Neural progenitor cell (in vitro differentiated cells): ENCODE data around the gene CNOT2.

Source experiments
- CTCF ChIP-seq: fragments of 200-600 bp; sonication (generic); IDR thresholded peaks from 2 replicates; pipeline ENCODE4 v1.5.1; 2017; ENCODE audit warnings: antibody characterized with exemption, mild to moderate bottlenecking
- EZH2 ChIP-seq: fragments of 200-600 bp; sonication (generic); IDR thresholded peaks from 2 replicates; pipeline ENCODE4 v1.6.1; 2017; ENCODE audit warnings: antibody characterized with exemption, mild to moderate bottlenecking, moderate library complexity
- EZH2phosphoT487 ChIP-seq: fragments of 200-600 bp; sonication (generic); IDR thresholded peaks from 2 replicates; pipeline ENCODE4 v1.6.1; 2017; ENCODE audit warnings: antibody characterized with exemption

GRCh38 chr12:70271025-70271424, 27.8 kb downstream of the CNOT2 start:
- no peak for TF ChIP-seq CTCF
- TF ChIP-seq EZH2phosphoT487: no peak
- TF ChIP-seq EZH2: no peak
